ENCODE data around the gene NCOA7.

- TF ChIP-seq SIN3B (IDR thresholded peaks at IDR 0.05; ENCODE audit: low read depth), result no peak; the same call in 1 of the 2 replicates
- TF ChIP-seq KDM5B (IDR thresholded peaks at IDR 0.05; ENCODE audit: insufficient replicate concordance, low read depth, low read length), result no peak
- TF ChIP-seq NR0B1 (IDR thresholded peaks at IDR 0.05; ENCODE audit: partially characterized antibody), result no peak
- TF ChIP-seq CREB5 (CRISPR knock-in tag; IDR thresholded peaks at IDR 0.05), result no peak
- no peak for TF ChIP-seq ELF4 (CRISPR knock-in tag; IDR thresholded peaks at IDR 0.05)
- TF ChIP-seq SREBF2 (CRISPR knock-in tag; IDR thresholded peaks at IDR 0.05), result no peak
- TF ChIP-seq HDAC6 (IDR thresholded peaks at IDR 0.05; ENCODE audit: low read depth, low read length), result no peak
- TF ChIP-seq BCLAF1 (IDR thresholded peaks at IDR 0.05; ENCODE audit: borderline replicate concordance in 1 of 2, control insufficient read depth in 1 of 2, low read depth in 2 of 2, low read length in 1 of 2), result no peak
- TF ChIP-seq ZNF12 (CRISPR knock-in tag; IDR thresholded peaks at IDR 0.05), result no peak
- TF ChIP-seq THAP7 (CRISPR knock-in tag; IDR thresholded peaks at IDR 0.05), result no peak
- no peak for TF ChIP-seq TFE3 (CRISPR knock-in tag; IDR thresholded peaks at IDR 0.05)
- no peak for TF ChIP-seq ZBTB1 (CRISPR knock-in tag; IDR thresholded peaks at IDR 0.05; ENCODE audit: borderline replicate concordance, low read depth)
These were observed 67.9 kb downstream of the NCOA7 start for GRCh38 chr6:125858427-125859320.
